Measurements from ENCODE around the gene PRR3.
"Not testable (repeated sequence)": the region's sequence is repeated elsewhere in the genome, so short reads cannot be mapped to it uniquely, and the experiment has no call there.

PRR3 gene

GRCh38 chr6:30513451-30513850 lies 43.6 kb upstream of the PRR3 start:
- no peak for DNase-seq (ENCODE audit: low read depth)
- TF ChIP-seq CTCF (IDR thresholded peaks at IDR 0.05; ENCODE audit: control insufficient read depth, extremely low read depth, insufficient read depth), result no peak
- no peak overlapping the region for H3K4me3 ChIP-seq (ENCODE audit: low read depth, low read length)

- H3K4me3 ChIP-seq (ENCODE audit: low read depth, low read length), result no peak overlapping the region
- no peak for DNase-seq (ENCODE audit: low read depth)
- TF ChIP-seq CTCF (IDR thresholded peaks at IDR 0.05; ENCODE audit: control insufficient read depth, extremely low read depth, insufficient read depth), result no peak
These were observed 42.0 kb upstream of the PRR3 start for GRCh38 chr6:30515106-30515505.

- no peak for TF ChIP-seq CTCF (IDR thresholded peaks at IDR 0.05; ENCODE audit: control insufficient read depth, extremely low read depth, insufficient read depth)
- peak; percentile 54 for DNase-seq (ENCODE audit: low read depth)
These were observed 40.9 kb upstream of the PRR3 start for GRCh38 chr6:30515944-30516753.

GRCh38 chr6:30516754-30517076 lies 40.4 kb upstream of the PRR3 start:
- not testable (repeated sequence) for H3K4me3 ChIP-seq (ENCODE audit: low read depth, low read length); DNase-seq (ENCODE audit: low read depth)

More at GRCh38 chr6:30515944-30516753, 40.9 kb upstream of the PRR3 start:
- peak overlapping the region; percentile 46 for H3K4me3 ChIP-seq (ENCODE audit: low read depth, low read length)

GRCh38 chr6:30517767-30518504 lies 39.2 kb upstream of the PRR3 start:
- not testable (repeated sequence) for H3K4me3 ChIP-seq (ENCODE audit: low read depth, low read length); DNase-seq (ENCODE audit: low read depth)

GRCh38 chr6:30518505-30519145 lies 38.5 kb upstream of the PRR3 start:
- not testable (repeated sequence) for H3K4me3 ChIP-seq (ENCODE audit: low read depth, low read length); DNase-seq (ENCODE audit: low read depth)

DNA sequence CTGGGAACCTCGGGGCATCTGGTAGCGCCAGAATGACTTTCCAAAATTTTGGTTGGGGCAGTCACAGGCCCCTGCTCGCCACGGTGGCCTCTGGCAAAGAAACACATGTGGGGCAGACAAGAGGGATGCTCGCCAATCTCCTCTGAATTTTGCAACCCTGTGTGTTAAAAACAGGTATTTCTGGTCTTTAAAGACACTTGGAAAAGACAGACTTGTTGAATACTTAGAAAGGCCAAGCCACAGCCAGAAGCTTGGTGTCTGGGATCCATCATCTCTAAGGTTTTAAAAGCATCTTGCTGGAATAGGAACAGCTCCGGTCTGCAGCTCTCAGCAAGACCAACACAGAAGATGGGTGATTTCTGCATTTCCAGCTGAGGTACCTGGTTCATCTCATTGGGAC lies 36.6 kb upstream of the PRR3 start:
- DNase-seq (ENCODE audit: low read depth), result no peak
- no peak for TF ChIP-seq CTCF (IDR thresholded peaks at IDR 0.05; ENCODE audit: control insufficient read depth, extremely low read depth, insufficient read depth)
- H3K4me3 ChIP-seq (ENCODE audit: low read depth, low read length), result no peak overlapping the region

DNA sequence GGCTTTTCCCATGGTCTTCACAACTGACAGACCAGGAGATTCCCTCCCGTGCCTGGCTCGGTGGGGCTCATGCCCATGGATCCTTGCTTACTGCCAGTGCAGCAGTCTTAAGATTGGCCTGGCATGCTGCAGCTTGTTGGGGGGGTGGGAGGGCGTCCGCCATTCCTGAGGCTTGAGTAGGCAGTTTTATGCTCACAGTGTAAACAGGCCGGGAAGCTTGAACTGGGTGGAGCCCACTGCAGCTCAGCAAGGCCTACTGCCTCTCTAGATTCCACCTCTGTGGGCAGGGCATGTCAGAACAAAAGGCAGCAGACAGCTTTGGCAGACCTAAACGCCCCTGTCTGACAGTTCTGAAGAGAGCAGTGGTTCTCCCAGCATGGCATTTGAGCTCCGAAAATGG lies 36.0 kb upstream of the PRR3 start:
- not testable (repeated sequence) for DNase-seq (ENCODE audit: low read depth); H3K4me3 ChIP-seq (ENCODE audit: low read depth, low read length)

- not testable (repeated sequence) for H3K4me3 ChIP-seq (ENCODE audit: low read depth, low read length); DNase-seq (ENCODE audit: low read depth)
These were observed 35.1 kb upstream of the PRR3 start for GRCh38 chr6:30521952-30522351.

- not testable (repeated sequence) for H3K4me3 ChIP-seq (ENCODE audit: low read depth, low read length); DNase-seq (ENCODE audit: low read depth)
These were observed 30.7 kb upstream of the PRR3 start for GRCh38 chr6:30526444-30526843.

- H3K4me3 ChIP-seq (ENCODE audit: low read depth, low read length); DNase-seq (ENCODE audit: low read depth): not testable (repeated sequence)
These were observed 27.7 kb upstream of the PRR3 start for GRCh38 chr6:30529349-30529875.
